Stimulated activated CD4-positive, alpha-beta T cell treated with anti-CD3 and anti-CD28 coated beads, Interleukin-4, amount 100 ng/mL, for 24 hours (primary cell): ENCODE measurements around the gene TNFAIP2.
"Not testable (repeated sequence)": the region's sequence is repeated elsewhere in the genome, so short reads cannot be mapped to it uniquely, and the experiment has no call there.

Experiments used
- DNase-seq: peaks from one replicate; pipeline ENCODE4 v3.0.0-alpha.2; 2020

Gene TNFAIP2

GRCh38 chr14:103136388-103137271 lies 13.4 kb downstream of the TNFAIP2 start:
- DNase-seq: no peak

- DNase-seq: no peak
These were observed 14.5 kb downstream of the TNFAIP2 start for GRCh38 chr14:103137689-103138300.

GRCh38 chr14:103138301-103139131 lies 15.3 kb downstream of the TNFAIP2 start:
- DNase-seq: no peak

GRCh38 chr14:103139132-103140025 lies 16.1 kb downstream of the TNFAIP2 start:
- no peak for DNase-seq

GRCh38 chr14:103140316-103141109 lies 17.3 kb downstream of the TNFAIP2 start:
- no peak for DNase-seq

- no peak for DNase-seq
These were observed 18.0 kb downstream of the TNFAIP2 start for GRCh38 chr14:103141117-103141796.

- DNase-seq: no peak
These were observed 18.8 kb downstream of the TNFAIP2 start for GRCh38 chr14:103142026-103142425.

GRCh38 chr14:103142721-103143302 lies 19.6 kb downstream of the TNFAIP2 start:
- DNase-seq: no peak

GRCh38 chr14:103143506-103143905 lies 20.2 kb downstream of the TNFAIP2 start:
- DNase-seq: no peak

GRCh38 chr14:103144085-103144484 lies 20.8 kb downstream of the TNFAIP2 start:
- no peak for DNase-seq

- no peak for DNase-seq
These were observed 23.0 kb downstream of the TNFAIP2 start for GRCh38 chr14:103146141-103146709.

GRCh38 chr14:103149351-103150237 lies 26.3 kb downstream of the TNFAIP2 start:
- DNase-seq: no peak

GRCh38 chr14:103151270-103151945 lies 28.1 kb downstream of the TNFAIP2 start:
- no peak for DNase-seq

GRCh38 chr14:103155010-103155409 lies 31.7 kb downstream of the TNFAIP2 start:
- DNase-seq: no peak

- not testable (repeated sequence) for DNase-seq
These were observed 32.2 kb downstream of the TNFAIP2 start for GRCh38 chr14:103155416-103155815.

GRCh38 chr14:103155826-103156394 lies 32.6 kb downstream of the TNFAIP2 start:
- DNase-seq: no peak

- DNase-seq: no peak
These were observed 33.6 kb downstream of the TNFAIP2 start for GRCh38 chr14:103156651-103157378.
